ENCODE data around the gene DAPK2.

- no peak for TF ChIP-seq CTCF (IDR thresholded peaks at IDR 0.05 in 4 of 5, conservative IDR thresholded peaks at IDR 0.05 in 1 of 5)
- TF ChIP-seq POLR2A (IDR thresholded peaks at IDR 0.05) = no peak
These were observed 38.1 kb downstream of the DAPK2 start for GRCh38 chr15:64008177-64008576.
